Testis (tissue), 2 donors: ENCODE data around the gene C4BPB.

Experiments used
- CTCF ChIP-seq, 3 experiments: fragments of 450-650 bp in 2 of 3; fragments of 200-600 bp in 1 of 3; sonication (generic) in 1 of 3; IDR thresholded peaks; one replicate each; pipeline ENCODE4 v1.5.1; 2016 to 2019; ENCODE audit warnings: antibody characterized with exemption in 3 of 3, mild to moderate bottlenecking in 2 of 3, moderate library complexity in 1 of 3
- POLR2A ChIP-seq: fragments of 450-650 bp; IDR thresholded peaks from one replicate; pipeline ENCODE4 v1.6.1; 2017; ENCODE audit warnings: antibody characterized with exemption, mild to moderate bottlenecking, moderate library complexity

GRCh38 chr1:207063014-207063413 is 25.6 kb upstream of the C4BPB start:
- TF ChIP-seq CTCF (IDR thresholded peaks at IDR 0.05) (no peak), POLR2A (no peak)
